Measurements from ENCODE around the gene DAZL.

DAZL gene

DNA sequence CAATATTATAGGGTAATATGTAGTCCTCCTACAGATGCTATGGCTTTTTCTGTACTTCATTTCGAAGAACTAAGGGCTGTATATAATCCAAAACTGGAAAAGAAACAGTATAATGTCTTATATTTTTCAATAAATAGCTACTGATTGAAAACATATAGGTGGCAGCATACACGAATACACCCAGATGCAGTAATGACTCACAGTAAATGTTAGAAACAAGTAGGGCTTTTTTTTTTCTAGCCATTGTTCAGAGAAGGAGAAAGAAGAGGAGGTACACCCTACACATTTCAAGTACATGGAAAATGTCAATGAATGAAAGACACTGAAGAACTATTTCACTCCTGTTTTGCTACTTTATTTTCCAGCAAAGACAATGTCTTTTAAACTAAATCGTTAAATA, 9.4 kb downstream of the DAZL start:
- DNase-seq (ENCODE audit: low spot score): no peak

DNA sequence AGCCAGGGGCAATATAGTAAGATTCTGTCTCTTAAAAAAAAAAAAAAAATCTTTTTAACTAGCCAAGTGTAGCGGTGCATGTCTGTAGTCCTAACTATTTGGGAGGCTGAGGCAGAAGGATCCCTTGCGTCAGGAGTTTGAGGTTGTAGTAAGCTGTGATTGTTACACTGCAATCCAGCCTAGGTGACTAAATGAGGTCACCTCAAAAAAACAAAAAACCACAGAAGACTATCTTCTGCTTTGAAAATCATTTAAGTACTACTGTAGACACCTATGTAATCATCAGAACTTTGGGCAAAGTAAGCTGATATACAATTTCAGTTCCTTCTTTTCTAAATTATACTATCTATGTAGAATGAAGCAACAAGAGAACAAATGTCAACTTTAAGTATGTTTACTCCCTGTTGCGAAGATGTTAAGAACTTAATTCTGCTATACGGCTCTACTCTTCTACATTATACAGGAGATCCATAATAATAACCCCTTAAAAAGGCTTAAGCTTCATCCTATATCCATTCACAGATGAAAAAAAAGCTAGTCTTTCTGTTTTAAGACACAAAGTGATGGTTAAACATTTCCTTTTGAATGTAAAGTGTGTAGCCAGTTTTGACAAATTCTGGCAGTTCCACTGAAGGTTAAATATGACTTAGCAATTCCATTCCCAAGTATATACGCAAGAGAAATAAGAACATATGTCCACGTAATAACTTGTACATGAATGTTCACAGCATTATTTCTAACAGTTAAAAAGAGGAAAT, 15.2 kb downstream of the DAZL start:
- DNase-seq (ENCODE audit: low spot score): no peak

DNA sequence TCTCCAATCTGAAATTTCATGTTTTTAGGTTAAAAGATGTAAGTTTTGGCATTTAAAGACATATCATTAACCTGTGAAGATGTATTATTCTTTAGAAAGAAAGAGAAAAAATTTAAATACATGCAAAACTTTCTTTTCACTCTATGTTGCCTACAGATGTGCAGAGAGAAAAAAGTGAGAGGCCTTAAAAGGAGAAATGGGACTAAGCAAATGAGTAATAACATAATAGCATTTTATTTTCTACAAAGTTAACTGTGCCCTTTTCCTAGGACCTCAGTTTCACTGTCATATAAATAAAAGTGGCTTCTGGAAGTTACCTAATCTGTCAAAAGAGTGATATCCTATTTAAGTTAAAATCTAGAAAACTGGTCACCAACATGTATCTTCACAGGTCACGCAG, 16.1 kb downstream of the DAZL start:
- no peak for DNase-seq (ENCODE audit: low spot score)

DNA sequence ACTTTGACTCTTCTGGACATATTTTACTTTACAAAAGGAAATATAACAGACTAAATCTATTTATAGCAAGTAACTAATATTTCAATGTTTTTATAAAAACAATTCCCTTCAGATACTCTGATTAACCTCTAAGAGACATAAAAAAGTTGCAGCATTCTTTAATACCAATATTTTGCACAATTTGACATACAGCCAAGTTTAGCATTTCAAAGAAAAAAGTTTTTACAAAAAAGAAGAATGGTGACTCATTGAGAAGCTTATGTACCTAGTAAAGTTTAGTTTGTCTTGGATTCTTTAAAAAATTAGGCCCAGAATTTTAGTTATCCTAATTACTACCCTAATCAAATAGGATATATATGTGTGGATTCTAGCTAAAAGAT, 17.6 kb downstream of the DAZL start:
- no peak for DNase-seq (ENCODE audit: low spot score)

DNA sequence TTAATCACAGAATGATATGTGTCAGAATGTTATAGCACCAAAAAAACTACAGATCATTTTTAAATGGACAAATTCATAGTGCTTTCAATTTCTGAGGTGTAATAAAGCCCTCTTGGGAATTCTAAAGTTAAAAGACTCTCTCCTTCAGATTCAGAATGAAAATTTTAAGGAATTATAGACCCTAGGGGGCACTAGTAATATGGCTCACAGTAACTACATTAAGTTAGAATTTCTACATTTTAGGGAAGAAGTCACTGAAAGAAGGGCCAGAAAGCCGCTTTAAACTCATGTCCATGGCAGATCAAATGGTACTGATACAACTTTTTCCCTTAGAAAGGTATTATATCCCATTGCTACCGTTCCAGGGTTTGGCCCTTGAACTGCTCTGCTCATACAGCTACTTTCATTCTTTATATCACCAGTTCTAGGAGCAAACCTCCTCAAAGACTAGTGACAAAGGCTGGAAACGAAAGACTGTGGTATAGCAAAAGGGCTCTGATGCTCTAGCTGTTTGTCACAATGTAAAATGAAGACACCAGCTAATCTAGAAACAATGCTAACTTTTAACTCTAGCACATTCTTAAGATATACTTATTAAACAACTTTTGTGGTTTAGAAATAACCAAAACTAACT, 18.1 kb downstream of the DAZL start:
- no peak for DNase-seq (ENCODE audit: low spot score)

DNA sequence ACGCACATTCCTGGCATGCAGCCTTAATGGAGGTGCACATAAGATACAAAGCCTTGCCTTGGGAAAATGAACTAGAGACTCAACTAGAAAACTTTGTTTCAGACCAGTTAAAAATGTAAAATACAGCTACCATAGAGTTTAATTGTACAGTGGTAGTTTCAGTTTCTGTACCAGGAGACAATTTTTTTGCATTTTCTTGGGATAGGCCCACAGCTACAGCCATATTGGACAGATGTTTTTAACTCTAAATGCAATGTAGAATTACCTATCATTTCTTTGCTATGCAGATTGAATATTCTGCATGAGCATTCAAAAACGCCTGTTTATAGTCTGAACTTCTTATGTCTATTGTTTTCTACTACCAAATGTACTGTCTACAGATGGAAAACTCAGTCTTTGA, 20.3 kb downstream of the DAZL start:
- no peak for DNase-seq (ENCODE audit: low spot score)

- no peak for DNase-seq (ENCODE audit: low spot score)
Observed at GRCh38 chr3:16583551-16583950, 21.7 kb downstream of the DAZL start.

DNA sequence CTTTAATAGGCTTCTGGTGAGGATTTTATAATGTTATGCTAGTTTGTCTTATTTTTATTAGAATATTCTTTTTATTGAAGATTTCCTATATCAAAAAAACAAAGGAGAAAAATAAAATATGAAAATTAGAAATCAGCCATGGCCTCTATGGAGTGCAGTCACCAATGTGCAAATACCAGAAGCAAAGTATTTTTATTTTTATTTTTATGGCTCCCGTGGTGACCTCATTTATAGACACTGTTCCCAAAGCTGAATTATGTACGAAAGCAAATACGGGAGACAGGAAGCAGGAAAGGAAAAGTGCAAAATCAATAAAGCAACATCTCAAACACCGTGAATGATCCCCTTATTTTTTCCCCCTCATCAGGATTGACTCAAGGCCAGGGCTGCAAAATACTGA, 35.1 kb downstream of the DAZL start:
- no peak for DNase-seq (ENCODE audit: low spot score)

DNA sequence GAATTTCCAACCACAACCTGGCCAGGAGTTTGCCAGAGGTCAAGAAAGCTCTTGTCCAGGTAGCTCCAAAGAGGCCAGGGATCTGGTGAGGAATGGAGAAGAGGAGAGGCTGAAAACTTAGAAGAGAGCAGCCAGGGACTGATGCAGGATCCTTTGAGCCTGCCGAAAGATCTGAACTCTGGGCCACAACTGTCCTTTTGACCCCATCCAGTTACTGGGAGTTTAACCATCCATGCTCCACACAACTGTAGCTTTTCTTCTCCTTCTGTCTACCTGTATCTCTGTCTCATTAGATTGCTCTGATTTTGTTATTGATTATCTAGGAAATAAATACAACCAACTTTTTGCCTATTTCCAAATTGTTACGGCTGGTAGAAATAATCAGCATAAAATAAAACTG, 36.7 kb downstream of the DAZL start:
- no peak for DNase-seq (ENCODE audit: low spot score)

DNA sequence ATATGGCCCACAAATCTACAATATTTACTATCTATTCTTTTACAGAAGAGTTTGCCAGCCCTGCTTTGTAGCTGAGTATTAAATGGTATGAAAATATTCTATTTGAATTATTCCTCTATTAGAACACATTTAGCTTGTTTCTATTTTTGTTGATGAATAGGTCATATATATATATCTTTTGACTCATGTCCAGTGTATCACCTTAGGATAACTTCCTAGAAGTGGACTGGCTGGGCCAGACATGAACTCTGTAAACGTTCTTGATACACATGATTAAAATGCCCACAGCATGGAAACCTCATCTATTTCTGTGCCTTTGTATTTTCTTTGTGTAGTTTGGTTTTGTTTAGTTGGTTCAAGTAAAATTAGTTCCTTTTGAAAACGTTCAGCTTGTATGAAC, 37.1 kb downstream of the DAZL start:
- DNase-seq (ENCODE audit: low spot score): no peak

GRCh38 chr3:16559653-16560365, 45.4 kb downstream of the DAZL start:
- no peak for DNase-seq (ENCODE audit: low spot score)

- no peak for DNase-seq (ENCODE audit: low spot score)
Observed at GRCh38 chr3:16554126-16554525, 51.1 kb downstream of the DAZL start.

- DNase-seq (ENCODE audit: low spot score): no peak
Observed at GRCh38 chr3:16552757-16553156, 52.5 kb downstream of the DAZL start.

DNA sequence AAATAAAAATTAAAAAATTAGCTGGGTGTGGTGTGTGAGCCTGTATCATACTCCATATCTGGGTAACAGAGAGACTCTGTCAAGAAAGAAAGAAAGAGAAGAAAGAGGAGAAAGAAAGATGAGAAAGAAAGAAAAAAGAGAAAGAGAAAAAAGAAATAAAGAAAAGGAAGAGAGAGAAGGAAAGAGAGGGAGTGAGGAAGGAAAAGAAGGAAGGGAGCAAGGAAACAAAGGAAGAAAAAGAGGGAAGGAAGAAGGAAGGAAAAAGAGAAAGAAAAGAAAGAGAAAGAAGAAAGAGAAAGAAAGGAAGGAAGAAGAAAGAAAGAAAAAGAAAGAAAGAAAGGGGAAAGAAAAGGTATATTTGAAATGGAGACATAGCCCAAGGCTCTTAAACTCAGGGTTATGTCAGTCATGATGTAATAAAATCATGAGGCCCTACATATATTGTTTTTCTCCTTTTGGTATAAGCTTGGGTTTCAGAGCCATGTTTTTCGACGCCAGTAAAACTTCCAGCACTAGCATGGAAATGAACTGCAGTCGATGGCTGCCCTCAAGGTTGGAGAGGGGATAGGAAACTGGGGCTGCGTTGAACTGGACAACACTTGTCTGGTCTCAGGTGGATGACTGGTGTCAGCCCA, 53.8 kb downstream of the DAZL start:
- DNase-seq (ENCODE audit: low spot score): no peak

DNA sequence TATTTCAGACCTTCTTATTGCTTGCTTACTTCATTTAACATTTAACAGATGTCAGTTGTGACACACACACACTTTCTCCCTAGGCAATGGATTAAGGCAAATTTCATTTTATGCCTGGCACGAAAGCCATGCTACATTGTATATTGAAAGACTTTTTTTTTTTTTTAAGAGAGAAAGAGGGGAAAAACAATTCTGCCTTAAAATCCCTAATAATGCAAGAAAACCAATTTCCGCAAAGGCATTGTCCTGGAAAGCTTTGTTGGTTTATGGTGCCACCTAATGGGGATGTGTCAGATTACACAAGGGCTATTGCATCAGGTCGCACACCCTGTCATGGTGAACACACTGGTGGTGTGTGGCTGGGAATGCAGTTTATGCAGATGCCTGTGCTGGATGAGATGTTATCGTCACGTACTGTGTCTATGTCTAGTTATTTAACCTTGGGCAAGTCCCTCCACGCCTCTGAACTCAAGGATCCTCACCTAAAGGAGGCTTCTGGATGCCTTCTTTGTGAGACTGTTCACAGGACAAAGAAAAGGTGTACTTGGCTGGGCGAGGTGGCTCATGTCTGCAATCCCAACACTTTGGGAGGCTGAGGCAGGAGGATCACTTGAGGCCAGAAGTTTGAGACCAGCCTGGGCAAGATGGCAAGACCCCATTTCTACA, 54.4 kb downstream of the DAZL start:
- peak; percentile 82 for DNase-seq (ENCODE audit: low spot score)

DNA sequence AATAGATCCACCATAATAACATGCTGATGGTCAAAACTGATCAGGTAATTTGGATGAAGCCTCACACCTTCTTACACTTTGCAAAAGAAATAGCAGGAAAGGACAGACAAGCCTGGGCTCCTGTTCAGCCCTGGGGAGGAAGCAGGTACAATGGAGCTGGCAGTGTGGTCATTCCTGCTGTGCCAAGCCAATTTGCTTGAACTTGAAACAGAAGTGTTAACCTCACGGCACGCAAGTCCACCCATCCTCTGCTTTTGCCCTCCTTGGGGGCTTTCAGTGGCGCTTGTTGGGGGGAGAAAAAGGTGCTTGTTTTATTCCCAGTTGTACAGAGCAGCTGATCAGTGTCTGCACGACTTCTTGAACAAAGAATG, 54.9 kb downstream of the DAZL start:
- no peak for DNase-seq (ENCODE audit: low spot score)

GRCh38 chr3:16548721-16549120, 56.5 kb downstream of the DAZL start:
- no peak for DNase-seq (ENCODE audit: low spot score)

GRCh38 chr3:16547561-16548357, 57.5 kb downstream of the DAZL start:
- no peak for DNase-seq (ENCODE audit: low spot score)

- peak; percentile 55 for DNase-seq (ENCODE audit: low spot score)
Observed at GRCh38 chr3:16546186-16547010, 58.8 kb downstream of the DAZL start.

- DNase-seq (ENCODE audit: low spot score): no peak
Observed at GRCh38 chr3:16545413-16546185, 59.6 kb downstream of the DAZL start.

Data from hematopoietic multipotent progenitor cell treated with erythropoietin and hydrocortisone succinate and interleukin-3 and kit ligand, for 15 days (in vitro differentiated cells).